NCI-H82 treated with DMSO at 0.1 percent for 48 hours (cell line): ENCODE data around the gene PRR14L.
A peak's percentile ranks its signal among the peaks of the same experiment; 100 is the strongest.
"Not testable (repeated sequence)": the region's sequence is repeated elsewhere in the genome, so short reads cannot be mapped to it uniquely, and the experiment has no call there.

Experiments
- DNase-seq: peaks from one replicate; lab custom pipeline; 2025; ENCODE audit not compliant: unreplicated experiment; lab: John Stamatoyannopoulos, UW

PRR14L gene

GRCh38 chr22:31749636-31750364 is at the start of gene PRR14L:
Gene PRR14L (minus strand): TSS chr22:31750132. CDS start chr22:31738860, 11,272 bp downstream.
- DNase-seq: peak; percentile 81

DNA sequence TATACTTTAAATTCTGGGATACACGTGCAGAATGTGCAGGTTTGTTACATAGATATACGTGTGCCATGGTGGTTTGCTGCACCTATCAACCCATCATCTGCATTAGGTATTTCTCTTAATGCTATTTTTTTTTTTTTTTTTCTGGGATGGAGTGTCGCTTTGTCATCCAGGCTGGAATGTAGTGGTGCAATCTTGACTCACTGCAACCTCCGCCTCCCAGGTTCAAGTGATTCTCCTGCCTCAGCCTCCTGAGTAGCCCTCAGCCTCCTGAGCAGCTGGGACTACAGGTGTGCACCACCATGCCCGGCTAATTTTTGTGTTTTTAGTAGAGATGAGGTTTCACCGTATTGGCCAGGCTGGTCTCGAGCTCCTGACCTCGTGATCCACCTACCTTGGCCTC is 49.4 kb upstream of the PRR14L start:
- not testable (repeated sequence) for DNase-seq

DNA sequence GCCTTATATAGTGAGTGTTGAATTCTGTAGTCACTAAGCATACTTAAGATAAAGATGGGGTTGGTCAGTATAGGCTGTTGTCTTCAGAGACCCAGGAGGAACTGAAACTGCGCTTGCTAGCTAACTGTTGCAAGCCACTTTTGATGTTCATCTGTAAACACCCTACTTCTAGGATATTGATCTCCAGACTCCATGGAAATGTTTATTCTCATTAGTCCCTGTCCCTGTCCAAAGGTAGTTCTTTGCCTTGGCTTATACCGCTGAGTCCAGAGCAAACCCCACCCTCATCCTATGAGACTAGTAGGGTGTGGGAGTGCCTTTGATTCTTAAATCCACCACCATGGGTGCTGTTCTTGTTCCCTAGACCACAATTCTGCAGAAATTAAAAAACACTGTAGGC is 40.3 kb upstream of the PRR14L start:
- no peak for DNase-seq

DNA sequence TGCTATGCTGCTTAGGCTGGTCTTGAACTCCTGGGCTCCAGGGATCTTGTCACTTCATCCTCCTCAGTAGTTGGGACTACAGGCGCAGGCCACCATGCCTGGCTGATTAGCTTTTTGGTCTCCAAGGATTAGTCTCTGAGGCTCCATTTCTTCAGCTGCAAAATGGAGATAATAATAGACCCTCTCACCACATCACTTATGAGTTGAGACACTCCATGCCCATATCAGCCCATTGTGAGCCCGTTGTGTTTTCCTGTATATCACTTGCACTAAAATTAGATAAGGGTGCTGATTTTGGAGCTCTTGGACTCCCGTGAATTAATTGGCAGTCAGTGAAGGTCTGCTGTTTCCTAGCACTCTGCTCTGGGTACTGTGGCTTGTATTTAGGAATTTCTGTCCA is 39.9 kb upstream of the PRR14L start:
- no peak for DNase-seq

DNA sequence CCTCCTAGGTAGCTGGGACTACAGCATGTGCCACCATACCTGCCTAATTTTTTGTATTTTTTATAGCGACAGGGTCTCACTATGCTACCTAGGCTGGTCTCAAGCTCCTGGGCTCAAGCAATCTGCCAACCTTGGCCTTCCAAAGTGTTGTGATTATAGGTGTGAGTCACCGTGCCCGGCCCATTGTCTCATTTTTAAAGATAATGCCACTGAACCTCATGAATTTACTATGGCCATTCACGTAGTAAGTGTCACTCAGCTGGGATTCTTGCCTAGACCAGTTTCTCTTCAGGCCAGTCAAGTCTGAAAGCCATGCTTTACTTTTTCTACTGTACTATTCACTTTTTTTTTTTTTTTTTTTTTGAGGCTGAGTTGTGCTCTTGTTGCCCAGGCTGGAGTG is 26.3 kb upstream of the PRR14L start:
- no peak for DNase-seq

GRCh38 chr22:31773416-31773815 is 23.5 kb upstream of the PRR14L start:
- no peak for DNase-seq

- no peak for DNase-seq
Observed at GRCh38 chr22:31768422-31769059, 18.6 kb upstream of the PRR14L start.

DNA sequence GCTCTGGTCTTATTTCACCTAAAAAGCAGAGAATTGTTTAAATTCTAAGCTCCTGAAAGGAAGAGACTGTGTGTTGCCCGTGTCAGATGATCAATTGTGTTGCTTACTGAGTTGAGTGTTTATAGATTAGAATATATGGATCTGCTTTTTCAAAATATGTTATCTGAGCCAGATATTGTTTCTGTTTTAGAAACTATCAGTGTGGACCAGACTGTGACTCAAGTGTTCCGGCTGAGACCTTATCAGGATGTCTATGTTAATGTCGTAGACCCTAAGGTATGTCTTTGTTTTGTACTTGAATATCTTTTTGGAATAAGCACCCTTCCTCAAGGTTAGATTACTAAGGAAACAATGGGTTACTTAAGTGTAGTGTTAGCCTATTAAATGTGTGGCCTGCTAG is 14.9 kb upstream of the PRR14L start:
- DNase-seq: no peak

DNA sequence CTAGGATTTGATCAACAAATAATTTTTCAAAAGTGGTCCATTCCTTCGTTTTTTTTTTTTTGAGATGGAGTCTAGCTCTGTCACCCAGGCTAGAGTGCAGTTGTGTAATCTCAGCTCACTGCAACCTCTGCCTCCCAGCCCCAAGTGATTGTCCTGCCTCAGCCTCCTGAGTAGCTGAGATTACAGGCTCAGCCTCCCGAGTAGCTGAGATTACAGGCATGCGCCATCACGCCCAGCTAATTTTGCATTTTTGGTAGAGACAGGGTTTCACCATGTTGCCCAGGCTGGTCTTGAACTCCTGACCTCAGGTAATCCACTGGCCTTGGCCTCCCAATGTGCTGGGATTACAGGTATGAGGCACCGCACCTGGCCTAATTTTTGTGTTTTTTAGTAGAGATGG is 8.9 kb upstream of the PRR14L start:
- not testable (repeated sequence) for DNase-seq

DNA sequence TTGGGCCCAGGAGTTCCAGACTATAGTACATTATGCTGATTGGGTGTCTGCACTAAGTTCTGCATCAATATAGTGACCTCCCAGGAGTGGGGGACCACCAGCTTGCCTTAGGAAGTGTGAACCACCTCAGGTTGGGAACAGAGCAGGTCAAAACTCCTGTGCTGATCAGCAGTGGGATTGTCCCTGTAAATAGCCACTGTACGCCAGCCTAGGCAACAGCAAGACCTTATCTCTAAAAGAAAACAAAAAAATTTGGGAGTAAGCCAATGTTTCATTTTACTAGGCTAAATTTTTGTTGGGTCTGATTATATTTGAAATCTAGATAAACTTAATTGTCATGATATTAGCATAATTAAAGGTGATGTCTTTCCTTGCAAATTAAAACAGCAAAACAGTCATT is 7.3 kb upstream of the PRR14L start:
- no peak for DNase-seq

DNA sequence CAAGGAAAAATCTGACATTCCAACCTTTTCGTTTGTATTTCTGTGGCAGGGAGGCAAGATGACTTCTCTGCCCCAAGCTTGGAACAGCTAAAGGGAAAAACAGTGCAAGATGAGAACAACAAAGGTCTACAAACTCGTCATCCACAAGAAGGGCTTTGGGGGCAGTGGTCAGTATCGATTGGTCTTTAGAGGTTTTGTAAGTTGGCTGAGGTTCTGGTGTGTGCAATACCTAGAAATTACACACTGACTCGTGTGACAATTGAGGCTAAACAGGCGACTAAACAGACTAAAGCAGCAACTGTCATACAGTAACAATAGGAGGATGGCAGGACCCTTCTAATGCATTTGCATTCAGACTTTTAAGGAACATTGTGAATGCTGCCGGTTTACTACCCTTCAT is 4.9 kb upstream of the PRR14L start:
- DNase-seq: no peak

DNA sequence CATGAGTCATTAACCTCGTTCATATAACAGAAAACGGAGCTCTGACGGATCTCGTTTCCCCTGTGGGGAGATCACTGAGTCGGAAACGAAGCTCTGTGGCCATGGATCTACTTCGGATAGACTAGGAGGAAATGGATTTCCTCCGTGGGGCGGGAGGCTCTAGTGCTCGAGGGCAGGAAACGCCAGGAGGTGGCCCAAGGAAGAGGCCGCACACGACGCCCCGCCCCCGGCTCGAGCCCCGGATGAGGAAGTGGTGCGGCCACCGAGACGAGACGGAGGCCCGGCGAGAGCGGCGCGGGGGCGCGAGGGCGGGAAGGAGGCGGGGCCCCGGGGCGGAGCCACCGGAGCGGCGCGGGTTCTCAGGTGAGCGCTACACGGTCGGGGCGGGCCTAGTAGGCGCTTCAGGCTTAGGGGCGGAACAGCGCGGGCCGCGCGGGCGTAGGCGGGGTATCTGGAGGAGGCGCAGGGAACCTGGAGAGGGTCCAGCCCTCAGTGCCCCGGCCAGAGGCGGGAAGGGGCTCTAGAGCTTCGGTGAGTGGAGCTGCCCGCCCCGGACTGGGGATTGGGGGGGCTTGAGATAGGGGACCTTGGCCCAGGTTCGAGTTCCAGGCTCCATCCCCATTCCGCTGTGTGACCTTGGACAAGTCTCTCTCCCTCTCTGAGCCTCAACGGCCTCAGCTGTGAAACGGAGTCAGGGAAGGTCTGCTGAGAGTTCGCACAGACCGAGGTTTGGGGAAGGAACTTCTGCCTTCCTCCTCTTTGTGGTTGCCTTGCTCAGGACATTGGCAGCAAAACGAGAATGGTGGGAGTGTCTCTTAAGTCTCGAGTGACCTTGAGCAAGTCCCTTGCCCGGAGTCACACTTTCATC is 3.9 kb upstream of the PRR14L start, which contains the start of gene DEPDC5:
TSS of gene DEPDC5 (plus strand) at position 386 of the 868 bp plus-strand sequence. CDS start 903 bp downstream, outside the sequence.
- peak; percentile 60 for DNase-seq

DNA sequence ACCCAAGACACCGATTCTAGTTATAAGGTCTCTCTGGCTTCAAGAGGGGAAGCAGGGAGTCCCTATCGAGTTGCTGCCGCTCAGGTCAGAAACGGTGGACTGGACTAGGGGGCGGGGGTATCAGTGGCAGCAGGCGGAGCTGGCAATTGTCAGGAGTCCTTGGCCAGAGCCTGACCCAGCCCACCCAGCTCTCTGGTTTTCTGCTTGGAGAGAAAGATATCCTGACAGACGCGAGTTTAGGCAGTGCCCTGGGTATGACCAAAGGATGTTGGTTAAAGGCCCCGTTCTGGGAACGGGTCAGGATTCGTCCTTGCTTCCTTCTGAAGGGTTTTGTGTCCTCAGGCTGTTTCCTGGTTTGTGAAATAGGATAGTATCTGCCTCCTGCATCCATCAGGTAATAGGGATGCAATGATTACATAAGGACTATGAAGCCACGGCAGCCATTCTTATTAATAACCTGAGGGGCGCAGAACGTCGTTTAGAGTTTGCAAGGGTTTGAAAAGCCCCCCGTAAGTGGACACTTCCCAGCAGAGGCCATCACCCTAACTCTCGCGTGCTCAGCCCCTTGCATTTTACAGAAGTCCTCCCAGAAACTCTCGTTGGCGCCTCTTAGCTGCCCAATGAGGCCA is 3.2 kb upstream of the PRR14L start:
- DNase-seq: no peak

- no peak for DNase-seq
Observed at GRCh38 chr22:31752096-31752847, 2.3 kb upstream of the PRR14L start.

DNA sequence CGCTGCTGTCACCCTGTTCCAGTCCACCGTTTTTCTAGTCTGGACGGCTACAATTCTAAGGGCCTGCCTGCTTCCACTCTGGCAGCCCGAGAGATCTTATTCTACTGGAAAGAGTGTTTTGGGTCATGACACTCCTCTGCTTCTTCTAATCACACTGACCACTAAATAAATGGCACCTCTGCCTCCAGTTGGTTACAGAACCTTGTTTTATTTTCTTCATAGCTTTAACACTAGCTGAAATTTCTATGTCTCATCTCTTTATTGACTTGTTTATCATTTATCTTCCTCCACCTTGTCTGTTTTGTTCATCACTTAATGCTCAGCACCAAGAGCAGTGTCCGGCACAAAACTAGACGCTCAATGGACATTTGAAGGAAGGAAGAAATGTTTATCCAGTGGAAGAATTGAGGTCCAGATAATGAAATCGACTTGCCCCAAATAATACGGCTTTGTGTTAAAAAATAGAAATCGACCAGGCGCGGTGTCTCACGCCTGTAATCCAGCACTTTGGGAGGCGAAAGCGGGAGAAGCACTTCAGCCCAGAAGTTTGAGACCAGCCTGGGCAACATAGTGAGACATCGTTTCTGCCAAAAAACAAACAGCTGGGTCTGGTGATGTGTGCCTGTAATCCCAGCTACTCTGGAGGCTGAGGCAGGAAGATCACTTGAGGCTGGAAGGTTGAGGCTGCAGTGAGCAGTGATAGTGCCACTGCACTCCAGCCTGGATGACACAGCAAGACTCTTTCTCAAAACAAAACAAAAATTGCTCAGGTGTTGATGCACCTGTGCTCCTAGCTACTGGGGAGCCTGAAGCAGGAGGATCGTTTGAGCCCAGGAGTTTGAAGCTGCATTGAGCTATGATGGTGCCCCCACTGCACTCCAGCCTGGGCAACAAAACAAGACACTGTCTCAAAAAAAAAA is 693 bp upstream of the PRR14L start:
- DNase-seq: no peak

GRCh38 chr22:31748490-31748889 is 1.4 kb downstream of the PRR14L start:
- no peak for DNase-seq

- DNase-seq: no peak
Observed at GRCh38 chr22:31747441-31747840, 2.5 kb downstream of the PRR14L start.

- DNase-seq: no peak
Observed at GRCh38 chr22:31743871-31744270, 6.1 kb downstream of the PRR14L start.

GRCh38 chr22:31742682-31743081 is 7.2 kb downstream of the PRR14L start:
- no peak for DNase-seq
